ENCODE measurements around the gene GAS7.

GAS7 gene

DNA sequence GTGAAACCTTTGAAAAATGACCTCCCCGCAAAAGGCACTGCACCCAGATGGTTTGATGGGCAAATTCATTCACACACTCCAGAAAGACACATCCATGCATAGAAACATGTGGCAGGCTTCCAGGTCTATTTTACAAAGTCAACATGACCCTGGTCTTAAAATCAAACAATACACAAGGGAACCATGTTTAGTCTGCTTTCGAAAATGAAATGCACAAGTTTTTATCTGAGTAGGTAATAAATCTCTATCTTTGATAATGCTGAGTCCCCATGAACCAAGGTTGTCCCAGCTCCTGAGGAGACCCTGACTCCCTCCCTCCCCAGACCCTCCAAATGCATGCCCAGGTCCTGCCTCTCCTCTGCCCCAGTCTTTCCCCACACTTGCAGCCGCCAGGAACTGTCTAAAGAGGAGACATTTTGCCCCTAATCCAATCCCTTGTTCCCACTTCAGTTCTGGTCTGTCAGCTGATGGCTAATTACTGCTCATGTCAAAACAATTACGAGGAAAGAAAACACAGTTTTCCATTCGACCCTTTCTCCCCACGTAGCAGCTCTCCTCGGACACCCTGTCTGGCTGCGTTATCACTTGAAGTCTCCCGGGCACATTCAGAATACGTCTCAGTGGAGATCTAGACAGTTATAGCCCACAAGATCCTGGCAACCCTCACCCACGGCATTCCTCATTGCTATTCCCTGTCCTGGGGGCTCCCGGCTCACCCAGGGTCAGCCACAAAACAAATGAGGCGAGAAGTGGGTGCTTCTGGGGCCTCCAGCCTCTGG is 224.5 kb downstream of the GAS7 start:
- DNase-seq: no peak

DNA sequence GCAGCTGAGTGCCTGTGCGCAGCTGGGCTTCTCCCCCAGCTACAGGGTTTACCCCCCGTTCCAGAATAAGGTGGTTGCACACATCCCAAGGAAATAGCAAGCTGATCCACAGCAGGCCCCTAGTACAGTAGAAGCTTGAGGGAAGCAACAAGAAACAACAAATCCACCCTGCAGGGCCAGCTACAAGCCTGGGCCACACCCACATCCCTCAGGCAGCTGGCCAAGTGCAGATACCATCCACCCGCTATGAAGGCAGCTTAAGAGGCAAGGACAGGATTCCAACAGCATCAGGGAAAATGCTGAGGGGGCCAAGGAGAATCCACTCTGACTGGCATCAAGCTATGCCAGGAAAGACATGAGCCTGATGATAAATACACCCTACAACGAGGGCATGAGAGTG is 226.4 kb downstream of the GAS7 start:
- DNase-seq: no peak

DNA sequence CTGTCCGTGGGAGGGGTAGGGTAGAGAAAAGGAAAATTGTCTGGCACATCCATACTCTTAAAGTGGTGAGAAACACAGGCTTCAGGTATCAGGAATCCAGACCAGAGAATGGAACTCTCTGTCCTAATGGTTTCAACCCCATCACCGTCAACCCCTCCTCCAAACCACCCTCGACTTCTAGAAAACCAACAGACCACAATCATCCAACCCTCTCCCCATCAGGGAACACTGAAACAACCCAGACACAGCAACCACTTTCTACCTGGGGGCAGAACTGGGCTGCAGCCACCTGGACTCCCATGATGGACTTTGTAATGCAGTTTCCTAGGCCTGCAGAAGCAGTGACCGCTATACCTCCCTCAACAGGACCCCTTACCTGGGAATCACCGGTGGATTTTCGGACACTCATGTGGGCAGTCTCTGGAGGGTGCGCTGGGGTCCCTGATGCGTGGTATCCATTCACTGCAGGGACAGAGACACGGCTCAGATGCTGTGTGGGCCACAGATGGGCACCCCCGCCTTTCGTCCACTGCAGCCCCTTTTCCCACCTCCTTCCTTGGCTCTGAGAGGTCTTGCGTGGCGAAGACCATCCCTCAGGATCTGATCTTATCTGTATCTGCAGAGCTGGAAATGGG is 229.0 kb downstream of the GAS7 start:
- no peak for DNase-seq

DNA sequence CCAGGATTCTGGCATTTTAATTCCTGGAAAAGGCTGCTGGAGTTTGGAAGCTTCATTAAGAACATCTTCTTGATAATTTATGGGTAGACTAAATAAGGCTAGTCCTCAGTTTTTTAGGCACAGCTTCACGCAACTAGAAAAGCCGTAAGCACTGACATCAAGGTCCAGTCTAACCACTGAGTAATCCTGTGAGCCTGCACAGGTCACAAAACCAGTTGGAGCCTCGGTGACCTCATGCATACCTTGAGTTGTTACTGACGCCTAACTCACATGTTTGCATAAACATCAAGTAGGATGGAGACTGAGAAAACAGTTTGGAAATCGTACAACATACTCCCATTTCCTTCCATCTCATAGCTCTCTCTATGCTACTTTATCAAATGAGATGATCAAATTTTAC is 229.5 kb downstream of the GAS7 start:
- DNase-seq: no peak

DNA sequence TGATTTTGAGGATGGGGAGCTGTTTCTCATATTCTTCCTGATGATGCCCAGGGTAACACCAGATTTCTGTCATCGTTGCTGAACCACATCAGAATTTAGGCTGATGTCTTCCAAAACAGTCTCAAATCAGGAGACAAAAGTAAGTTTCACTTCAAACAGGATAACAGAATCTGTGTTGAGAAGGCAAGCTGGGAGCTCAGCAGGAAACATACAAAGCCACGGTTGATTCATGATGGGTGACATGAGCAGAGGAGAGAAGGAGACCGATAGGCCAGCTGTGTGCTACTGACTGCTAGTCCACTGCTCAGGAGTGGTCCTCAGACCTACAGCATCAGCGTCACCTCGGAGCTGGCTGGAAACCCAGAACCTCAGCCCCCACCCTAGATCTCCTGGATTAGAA is 230.4 kb downstream of the GAS7 start:
- no peak for DNase-seq

DNA sequence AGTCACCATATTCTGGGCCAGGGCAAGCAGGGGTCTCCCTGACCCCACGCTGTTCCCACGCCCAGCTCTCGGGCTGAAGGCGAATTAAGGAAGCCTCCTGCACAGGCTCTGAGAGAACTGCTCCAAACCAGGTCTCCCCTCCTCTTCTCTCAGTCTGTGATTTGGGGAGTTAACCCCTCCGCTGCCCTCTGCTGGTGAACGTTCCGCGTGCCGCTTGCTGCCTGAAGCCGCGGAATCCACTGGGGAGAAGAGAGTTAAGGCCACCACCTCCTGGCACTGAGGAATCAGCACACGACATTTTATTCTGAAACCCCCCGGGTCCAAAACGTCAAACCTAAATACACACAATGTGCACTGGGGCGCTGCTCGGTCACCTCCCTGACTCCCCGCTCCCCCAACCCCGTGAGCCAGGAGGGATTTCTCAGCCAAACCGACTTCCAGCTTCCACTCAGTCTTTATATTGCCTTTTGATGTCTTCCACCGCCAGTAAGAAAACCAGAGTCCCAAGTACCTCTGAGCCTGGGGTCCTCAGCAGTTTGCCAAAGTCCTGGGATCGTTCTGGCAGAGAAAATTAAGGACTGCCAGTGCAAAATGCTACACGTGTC is 238.9 kb downstream of the GAS7 start:
- peak; percentile 60 for DNase-seq

DNA sequence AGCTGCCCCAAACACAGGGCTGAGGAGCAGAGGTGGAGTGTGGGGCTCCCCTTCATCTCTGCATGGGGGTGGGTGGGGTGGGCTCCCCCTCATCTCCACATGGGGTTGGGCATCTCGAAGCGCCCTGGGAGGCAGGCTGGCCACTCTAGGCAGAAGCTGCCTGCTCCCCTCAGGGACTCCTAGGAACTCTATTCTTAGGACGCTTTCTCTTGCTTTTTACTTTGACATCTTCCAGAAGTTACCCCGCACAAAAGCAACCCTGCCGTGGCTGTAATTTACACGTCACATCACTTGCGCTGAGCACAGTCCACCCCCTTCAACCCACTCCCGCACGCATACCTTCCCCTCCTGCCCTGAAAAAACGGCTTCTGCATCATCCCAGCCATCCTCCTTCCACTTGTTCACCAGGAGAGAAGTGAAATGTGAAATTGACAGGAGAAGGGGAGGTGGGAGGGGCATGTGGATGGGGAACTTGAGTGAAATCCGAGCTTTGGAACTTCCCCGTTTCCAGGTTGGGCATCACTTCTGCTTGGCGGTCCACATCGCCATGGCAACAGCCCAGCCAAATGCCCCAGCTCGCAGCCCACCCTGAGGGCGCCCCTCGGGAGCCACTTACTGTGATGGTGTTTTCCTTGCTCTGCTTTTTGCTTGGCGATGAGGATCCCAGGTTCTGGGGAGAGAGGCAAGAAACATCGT is 239.7 kb downstream of the GAS7 start:
- no peak for DNase-seq

DNA sequence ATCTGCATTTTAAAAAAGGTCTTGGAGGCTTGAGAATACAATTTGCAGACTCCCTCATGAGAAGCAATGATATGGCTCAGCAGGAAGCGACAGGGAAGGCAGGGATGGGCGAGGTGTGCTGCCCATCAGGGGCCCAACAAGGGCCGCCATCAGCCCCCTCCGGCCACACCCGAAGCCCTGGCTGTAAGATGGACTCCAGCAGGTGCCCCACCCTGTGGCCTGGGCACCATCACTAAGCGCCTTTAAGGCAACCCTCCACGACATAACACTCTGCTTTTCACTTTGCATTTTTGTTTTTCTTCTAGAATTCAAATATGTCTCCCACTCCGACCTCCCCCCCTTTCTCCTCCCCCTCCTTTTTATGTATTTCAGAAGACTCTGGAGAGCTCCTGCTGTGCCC is 241.2 kb downstream of the GAS7 start:
- no peak for DNase-seq

DNA sequence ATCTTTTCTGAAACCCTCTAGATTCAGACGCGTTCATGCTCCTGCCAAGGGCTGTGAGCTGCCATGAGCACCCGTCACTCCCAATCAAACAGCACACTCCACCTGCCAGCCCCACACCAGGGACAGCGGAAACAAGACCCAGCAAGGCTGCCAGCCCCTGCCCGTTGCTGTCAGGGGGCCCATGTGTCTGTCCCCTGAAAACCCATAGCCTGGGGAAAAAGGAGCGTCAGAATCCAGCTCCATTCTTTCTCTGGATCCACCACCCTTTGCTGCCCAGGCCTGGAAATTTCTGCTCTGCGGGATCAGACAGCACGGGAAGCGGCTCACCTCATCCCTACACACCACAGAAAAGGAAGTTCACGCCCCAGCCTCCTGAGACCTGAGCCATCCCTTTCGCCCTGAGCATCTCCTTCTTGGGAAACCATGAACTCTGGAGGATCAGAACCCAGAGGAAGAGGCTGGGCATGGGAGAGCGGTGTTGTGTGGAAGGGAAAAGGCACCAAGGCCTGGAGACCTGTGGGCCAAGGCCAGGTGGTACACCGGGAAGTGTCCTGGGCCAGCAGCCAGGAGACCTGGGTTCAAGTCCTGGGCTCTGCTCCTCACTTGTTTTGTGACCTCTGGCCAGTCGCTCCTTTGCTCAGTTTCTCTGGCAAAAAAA is 241.8 kb downstream of the GAS7 start:
- DNase-seq: no peak

DNA sequence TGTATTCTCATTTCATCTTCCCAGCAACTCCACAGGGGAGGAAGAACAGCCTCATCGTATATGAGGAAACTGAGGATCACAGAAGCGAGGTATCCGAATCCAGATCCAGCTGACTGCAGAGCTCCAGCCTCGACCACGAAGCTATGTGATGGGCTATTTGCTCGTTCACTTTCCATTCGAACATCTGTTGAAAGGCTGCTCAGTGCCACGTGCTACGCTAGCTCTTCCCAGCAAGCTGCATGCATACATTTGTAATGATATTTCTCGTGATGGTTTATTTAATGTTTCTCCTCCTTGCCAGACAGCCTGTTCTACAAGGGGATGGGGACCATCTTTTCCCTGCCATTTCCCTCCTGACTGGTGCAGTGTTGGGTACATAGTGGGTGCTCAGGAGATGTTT is 244.9 kb downstream of the GAS7 start:
- no peak for DNase-seq

DNA sequence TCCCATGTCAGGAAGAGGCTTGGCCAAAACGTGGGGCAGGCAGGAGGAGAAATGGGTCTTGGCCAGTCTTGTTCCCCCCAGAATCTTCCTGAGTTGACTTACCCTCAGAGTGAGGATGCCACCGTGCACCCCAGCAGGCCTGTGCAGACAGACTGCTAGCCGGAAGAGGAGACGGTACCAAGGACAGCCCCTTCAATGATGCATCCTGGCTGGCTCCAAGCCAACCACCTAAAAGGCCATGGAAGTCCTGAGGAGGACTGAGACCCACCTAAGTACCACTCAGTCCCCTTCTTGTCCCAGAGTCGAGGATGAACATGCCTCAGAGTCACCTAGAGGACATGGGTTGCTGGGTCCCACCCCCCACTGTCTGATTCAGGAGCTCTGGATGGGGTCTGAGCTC is 246.6 kb downstream of the GAS7 start:
- DNase-seq: no peak

DNA sequence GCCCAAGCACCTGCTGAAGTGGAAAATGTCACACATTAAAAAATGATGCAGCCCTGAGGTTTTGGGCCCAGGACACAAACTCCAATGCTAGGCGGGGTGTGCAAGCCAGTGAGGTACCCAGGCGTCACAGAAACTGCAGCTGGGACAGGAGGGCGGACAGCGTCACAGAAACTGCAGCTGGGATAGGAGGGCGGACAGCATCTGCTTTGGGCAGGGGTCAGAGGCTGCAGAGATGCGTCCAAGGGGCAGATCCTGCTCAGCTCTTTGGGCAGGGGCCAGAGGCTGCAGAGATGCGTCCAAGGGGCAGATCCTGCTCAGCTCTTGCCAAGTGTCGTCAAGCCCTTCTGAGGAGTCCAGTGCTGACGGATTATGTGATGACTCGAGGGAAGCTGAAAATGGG is 249.5 kb downstream of the GAS7 start:
- no peak for DNase-seq

DNA sequence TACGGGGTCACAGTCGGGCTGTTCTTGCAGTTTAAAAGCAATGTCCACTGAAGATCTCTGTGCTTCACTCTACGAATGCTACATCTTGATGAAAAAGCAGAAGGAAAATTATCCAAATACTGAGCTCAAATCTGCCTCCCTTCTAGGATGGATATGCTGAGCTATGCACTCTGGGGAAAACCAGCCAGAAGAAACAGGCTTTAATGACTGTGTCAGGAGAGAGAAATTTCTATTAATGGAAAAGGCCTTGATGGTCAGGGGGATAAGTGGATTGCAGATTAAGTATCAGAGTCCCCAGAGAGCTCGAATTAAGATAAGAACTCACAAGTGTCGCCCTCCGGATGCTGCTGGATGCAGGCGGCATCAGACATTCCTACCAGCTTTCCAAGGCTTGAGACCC is 253.7 kb downstream of the GAS7 start:
- no peak for DNase-seq

DNA sequence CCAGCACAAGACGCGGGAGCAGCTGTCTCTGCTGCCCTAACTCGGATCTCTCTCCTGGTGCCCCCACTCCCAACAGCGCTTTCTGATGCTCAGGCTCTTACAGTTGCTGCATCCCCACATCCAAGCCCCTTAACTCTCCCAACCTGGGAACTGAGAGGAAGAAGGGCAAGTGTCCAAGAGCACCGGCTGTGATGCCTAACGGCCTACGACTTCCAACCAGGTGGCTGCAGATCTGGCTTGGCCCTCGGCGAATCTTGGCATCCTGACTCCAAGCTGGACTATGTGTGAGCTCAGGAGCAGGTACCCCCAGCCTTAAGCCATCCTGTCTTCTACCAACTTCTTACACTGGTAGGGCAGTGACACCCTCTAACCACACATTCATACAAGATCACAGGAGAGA is 255.1 kb downstream of the GAS7 start:
- no peak for DNase-seq

DNA sequence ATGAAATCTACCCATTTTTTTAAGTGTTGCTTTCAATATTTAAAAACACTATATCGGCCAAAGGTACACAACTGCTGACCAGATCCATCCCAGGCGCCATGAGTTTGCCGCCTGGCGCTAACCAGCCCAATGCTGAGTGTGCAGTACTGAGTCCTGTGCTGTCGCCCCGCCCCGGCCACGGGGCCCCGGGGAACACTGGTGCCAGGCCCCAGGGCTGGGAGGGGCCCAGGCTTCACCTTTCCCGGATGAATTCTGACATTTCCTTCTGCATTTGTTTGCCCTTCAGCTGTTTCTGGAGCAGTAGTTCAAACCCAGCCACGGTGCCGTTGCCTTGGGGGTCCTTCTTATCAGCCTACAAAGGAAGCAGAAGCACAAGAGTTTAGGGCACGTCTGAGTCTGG is 255.5 kb downstream of the GAS7 start:
- DNase-seq: no peak

DNA sequence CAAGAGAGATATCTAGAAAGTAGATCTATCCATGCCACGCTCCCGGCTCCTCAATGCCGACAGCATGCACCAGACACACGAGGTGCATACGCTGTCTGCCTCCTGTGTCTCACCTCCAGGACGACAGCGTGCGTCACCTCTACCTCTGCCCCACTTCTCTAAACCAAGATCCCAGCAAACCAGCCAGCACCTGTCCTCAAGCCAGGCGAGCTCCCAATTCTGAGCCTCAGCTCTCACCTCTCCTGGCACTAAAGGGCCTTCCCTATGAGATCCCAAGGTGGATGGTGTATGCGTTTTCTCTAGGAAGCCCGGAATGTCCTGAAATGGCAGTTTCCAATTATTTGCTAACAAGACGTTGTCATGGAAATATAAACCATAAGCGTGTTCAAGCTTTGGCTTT is 257.1 kb downstream of the GAS7 start:
- DNase-seq: no peak

DNA sequence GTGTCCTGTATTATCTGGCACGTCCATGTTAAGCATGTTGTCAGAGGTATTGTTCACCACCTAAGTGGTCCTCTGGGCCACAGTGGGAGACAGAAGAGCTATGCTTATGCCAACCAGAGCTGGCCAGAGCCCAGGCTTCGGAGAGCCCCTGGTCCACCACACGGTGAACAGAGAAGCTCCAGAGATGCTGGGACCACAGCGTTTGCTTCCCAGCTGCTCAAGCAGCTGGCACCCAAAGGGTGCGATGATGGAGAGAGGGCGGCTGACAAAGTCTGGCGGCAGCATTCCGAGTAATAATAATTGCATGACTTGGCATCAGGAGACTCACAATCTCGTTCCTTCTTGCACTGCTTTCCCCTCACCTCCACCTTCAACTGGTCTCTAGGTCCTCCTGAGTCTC is 257.6 kb downstream of the GAS7 start:
- no peak for DNase-seq

DNA sequence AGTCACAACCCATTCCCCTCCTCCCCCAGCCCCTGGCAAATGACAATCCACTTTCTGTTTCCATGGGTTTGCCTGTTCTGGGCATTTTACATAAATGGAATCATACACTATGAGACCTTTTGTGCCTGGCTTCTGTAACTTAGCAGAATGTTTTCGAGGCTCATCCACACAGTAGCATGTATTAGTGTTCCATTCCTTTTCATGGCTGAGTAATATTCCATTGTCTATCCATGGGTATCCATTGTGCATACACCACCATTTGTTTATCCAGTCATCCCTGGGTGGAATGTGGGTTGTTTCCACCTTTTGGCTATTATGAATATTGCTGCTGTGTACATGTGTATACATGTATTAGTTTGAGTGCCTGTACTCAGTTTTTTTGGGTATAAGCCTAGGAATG is 259.6 kb downstream of the GAS7 start:
- no peak for DNase-seq

DNA sequence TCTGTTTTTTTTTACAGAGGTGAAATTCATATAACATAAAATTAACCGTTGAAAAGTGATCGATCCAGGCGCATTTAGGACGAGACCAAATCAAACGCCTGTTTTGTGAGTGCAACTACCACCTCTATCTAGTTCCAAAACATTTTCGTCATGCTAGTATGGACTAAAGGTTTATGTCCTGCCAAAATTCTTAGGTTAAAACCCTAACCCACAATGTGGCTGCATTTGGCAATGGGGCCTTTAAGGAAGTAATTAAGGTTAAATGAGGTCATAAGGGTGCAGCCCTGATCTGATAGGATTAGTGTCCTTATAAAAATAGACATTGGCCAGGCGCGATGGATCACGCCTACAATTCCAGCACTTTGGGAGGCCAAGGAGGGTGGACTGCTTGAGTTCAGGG is 260.5 kb downstream of the GAS7 start:
- no peak for DNase-seq

DNA sequence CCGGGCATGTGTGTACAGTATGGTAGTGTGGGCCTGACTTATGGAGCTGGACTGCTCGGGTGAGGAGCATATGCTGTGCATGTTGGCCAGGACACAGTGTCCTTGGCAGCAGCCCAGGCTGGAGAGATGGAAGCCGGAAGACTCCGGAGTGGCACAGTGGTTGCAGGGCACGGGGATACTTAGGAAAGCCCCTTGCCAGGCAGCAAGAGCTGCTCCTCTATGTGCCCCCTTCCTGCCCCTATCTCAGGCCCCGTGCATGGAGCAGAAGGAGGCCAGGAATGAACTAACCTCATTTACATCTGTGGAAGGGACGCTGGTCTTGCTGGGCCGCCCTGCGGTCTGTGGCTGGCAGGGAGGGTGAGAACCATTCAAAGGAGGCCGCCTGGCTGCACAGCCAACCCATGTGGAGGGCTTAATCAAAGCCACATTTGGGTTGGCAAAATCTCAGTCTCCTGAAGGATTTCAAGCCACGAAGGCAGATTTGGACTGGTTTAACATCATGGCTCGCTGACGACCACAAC is 261.1 kb downstream of the GAS7 start:
- DNase-seq: no peak

DNA sequence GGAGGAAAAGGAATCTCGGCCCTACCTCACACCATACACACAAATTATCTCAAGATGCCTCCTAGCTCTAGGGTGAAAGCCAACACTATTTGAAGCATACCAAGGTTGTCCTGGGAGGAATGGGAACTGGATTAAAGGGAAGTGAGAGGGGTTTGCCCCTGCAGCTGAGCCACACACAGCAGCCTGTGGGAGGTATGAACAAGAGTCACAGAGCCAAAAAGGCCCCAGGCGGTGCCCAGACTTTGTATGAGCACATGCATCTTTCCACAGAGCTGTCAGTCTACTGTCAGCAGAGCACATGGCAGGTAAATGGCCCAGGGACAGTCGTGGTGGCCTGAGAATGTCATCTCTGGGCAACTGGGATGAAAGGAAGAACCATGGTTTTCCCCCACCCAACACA is 262.3 kb downstream of the GAS7 start:
- DNase-seq: no peak

DNA sequence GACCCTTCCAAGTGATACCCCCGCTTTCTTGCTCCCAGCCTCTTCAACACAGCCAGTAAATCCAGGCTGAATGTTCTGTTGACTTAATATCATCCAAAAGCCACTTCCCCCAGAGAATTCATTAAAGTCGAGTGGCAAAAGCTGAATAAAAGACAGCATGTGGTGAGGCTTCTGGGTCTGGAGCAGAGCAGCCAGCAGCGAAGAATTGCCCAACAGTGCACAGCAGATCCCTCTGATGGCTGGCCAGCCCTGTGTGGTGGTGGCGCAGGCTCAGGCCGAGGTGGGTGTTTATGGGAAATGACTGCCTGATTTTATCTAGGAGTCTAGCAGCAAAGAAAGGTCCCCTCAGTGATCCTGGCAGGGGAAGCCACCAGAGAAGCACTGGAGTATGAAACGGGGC is 263.0 kb downstream of the GAS7 start:
- no peak for DNase-seq

DNA sequence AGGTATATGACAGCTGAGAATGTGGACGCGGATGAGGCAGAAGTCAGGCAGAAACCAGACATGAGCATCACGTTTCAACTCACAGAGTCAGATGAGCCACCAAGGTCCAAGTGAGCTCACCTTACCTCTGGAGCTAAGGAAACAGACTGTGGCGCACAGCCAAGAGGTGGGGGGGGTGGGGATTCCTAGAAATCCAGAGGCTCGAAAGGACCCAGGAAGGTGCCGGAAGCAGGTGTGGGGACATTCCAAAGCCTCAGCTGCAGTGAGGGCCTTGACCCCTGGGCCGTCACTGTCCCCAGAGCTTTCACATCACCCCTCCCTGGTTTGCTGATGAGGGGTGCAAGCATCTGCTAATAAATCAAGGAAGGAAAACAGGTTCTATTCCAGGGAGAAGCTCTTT is 264.1 kb downstream of the GAS7 start:
- no peak for DNase-seq

Measured in 8988T (cell line).